IMR-90 (cell line): ENCODE measurements around the gene UBE3B. TPM values are rescaled to one million over a fixed set of nuclear protein-coding genes. Genes with fewer than 3 reads are reported as not detected.

Experiments used
- ATAC-seq: fragments of 200-7000 bp; cut with Tn5 transposase; 2 replicates; pipeline ENCODE4 v1.9.1; 2020; ENCODE audit warnings: low read depth, mild to moderate bottlenecking, moderate library complexity
- BruUV-seq: library from RNA; stranded (reverse); fragments of 400-500 nt; replicated peaks from 2 replicates; lab custom pipeline; 2021; lab: Mats Ljungman, UMichigan
- CTCF ChIA-PET: fragments of 300-600 bp; formaldehyde crosslinking; extraction: SDS; loops from one replicate; lab custom pipeline; 2021; ENCODE audit warnings: antibody characterized with exemption; lab: Yijun Ruan, JAX
- POLR2A ChIA-PET: fragments of 300-600 bp; sonication (Branson Sonifier 250); formaldehyde crosslinking; loops from one replicate; lab custom pipeline; 2022; ENCODE audit warnings: antibody characterized with exemption; ENCODE audit not compliant: unreplicated experiment; lab: Charles Lee
- DNase-seq: peaks from one replicate; pipeline ENCODE4 v3.0.0; 2013
- H2AFZ ChIP-seq: replicated peaks from 2 replicates; pipeline ENCODE3; 2013; ENCODE audit warnings: low read length, mild to moderate bottlenecking; ENCODE audit not compliant: poor library complexity
- H2AK5ac ChIP-seq: 2 replicates; pipeline ENCODE4 v1.6.1; 2013; ENCODE audit warnings: low read depth, low read length, inconsistent platforms
- H2AK9ac ChIP-seq: replicated peaks from 2 replicates; pipeline ENCODE3; 2013; ENCODE audit warnings: mild to moderate bottlenecking, low read depth, low read length, moderate library complexity; ENCODE audit not compliant: poor library complexity
- H2BK120ac ChIP-seq: 2 replicates; pipeline ENCODE4 v1.6.1; 2013; ENCODE audit warnings: low read depth, low read length, inconsistent platforms
- H2BK15ac ChIP-seq: 3 replicates; pipeline ENCODE4 v1.6.1; 2013; ENCODE audit warnings: low read depth, low read length, inconsistent platforms
- H2BK20ac ChIP-seq: 2 replicates; pipeline ENCODE4 v1.6.1; 2013; ENCODE audit warnings: low read depth, mild to moderate bottlenecking, inconsistent platforms, low read length, moderate library complexity
- H2BK5ac ChIP-seq: 2 replicates; pipeline ENCODE4 v1.6.1; 2013; ENCODE audit warnings: mild to moderate bottlenecking, low read depth, low read length, inconsistent platforms; ENCODE audit not compliant: poor library complexity, severe bottlenecking
- H3K14ac ChIP-seq: replicated peaks from 2 replicates; pipeline ENCODE4 v1.6.1; 2013; ENCODE audit warnings: low read depth, low read length, inconsistent platforms
- H3K18ac ChIP-seq: 2 replicates; pipeline ENCODE4 v1.6.1; 2013; ENCODE audit warnings: low read depth, low read length, control low read depth
- H3K23ac ChIP-seq: 2 replicates; pipeline ENCODE4 v1.6.1; 2013; ENCODE audit warnings: low read depth, low read length, inconsistent platforms
- H3K27ac ChIP-seq: 2 replicates; pipeline ENCODE4 v1.5.1; 2013; ENCODE audit warnings: mild to moderate bottlenecking, control low read depth, low read length; ENCODE audit not compliant: insufficient read depth
- H3K27me3 ChIP-seq: 2 replicates; pipeline ENCODE4 v1.6.1; 2013; ENCODE audit warnings: low read length; ENCODE audit not compliant: control insufficient read depth, insufficient read depth
- H3K36me3 ChIP-seq: 2 replicates; pipeline ENCODE4 v1.6.1; 2013; ENCODE audit warnings: low read length, mixed read lengths; ENCODE audit not compliant: control insufficient read depth, insufficient read depth
- H3K4ac ChIP-seq: 2 replicates; pipeline ENCODE4 v1.6.1; 2013; ENCODE audit warnings: low read depth, low read length, inconsistent platforms
- H3K4me1 ChIP-seq: 2 replicates; pipeline ENCODE4 v1.6.1; 2013; ENCODE audit warnings: low read length, mixed read lengths; ENCODE audit not compliant: control insufficient read depth, insufficient read depth
- H3K4me2 ChIP-seq: 2 replicates; pipeline ENCODE4 v1.6.1; 2013; ENCODE audit warnings: low read depth, mild to moderate bottlenecking, control low read depth, low read length, moderate library complexity
- H3K4me3 ChIP-seq: 2 replicates; pipeline ENCODE4 v1.5.1; 2013; ENCODE audit warnings: low read depth, mild to moderate bottlenecking, control low read depth, low read length, moderate library complexity; ENCODE audit not compliant: insufficient read depth
- H3K56ac ChIP-seq: 2 replicates; pipeline ENCODE4 v1.6.1; 2013; ENCODE audit warnings: low read length, inconsistent platforms; ENCODE audit not compliant: insufficient read depth; ENCODE audit errors: extremely low read depth
- H3K79me1 ChIP-seq, 2 experiments: 2 replicates each; pipeline ENCODE4 v1.6.1; 2013; ENCODE audit warnings: low read length in 2 of 2, inconsistent platforms in 1 of 2, low read depth in 1 of 2
- H3K9ac ChIP-seq: 2 replicates; pipeline ENCODE4 v1.6.1; 2013; ENCODE audit warnings: low read depth, low read length, control low read depth
- H3K9me1 ChIP-seq: 2 replicates; pipeline ENCODE4 v1.6.1; 2013; ENCODE audit warnings: low read length, inconsistent platforms; ENCODE audit not compliant: insufficient read depth
- H3K9me3 ChIP-seq: 2 replicates; pipeline ENCODE4 v1.6.1; 2013; ENCODE audit warnings: low read length; ENCODE audit not compliant: control insufficient read depth, insufficient read depth
- H4K20me1 ChIP-seq: 2 replicates; pipeline ENCODE4 v1.6.1; 2013; ENCODE audit warnings: low read length, inconsistent platforms; ENCODE audit not compliant: insufficient read depth
- H4K5ac ChIP-seq: 2 replicates; pipeline ENCODE4 v1.6.1; 2013; ENCODE audit warnings: mild to moderate bottlenecking, low read depth, low read length, control low read depth
- H4K8ac ChIP-seq, 2 experiments: 2 replicates each; pipeline ENCODE4 v1.6.1; 2013; ENCODE audit warnings: low read depth in 2 of 2, low read length in 2 of 2, control low read depth in 1 of 2, inconsistent platforms in 1 of 2
- H4K91ac ChIP-seq: 2 replicates; pipeline ENCODE4 v1.6.1; 2013; ENCODE audit warnings: low read depth, low read length, inconsistent platforms; ENCODE audit not compliant: insufficient read depth
- MAZ ChIP-seq: IDR thresholded peaks from 2 replicates; pipeline ENCODE4 v1.6.1; 2012; ENCODE audit warnings: low read depth, mild to moderate bottlenecking, low read length, improper control_type of control experiment, moderate library complexity, borderline replicate concordance
- WGBS, 2 experiments: methylation state at CpG; one replicate each; pipeline versions ENCODE4 v1.1.5 to v1.1.7; 2013; ENCODE audit warnings: missing lambda C conversion rate in 2 of 2; ENCODE audit not compliant: insufficient read length in 1 of 2; ENCODE audit errors: extremely low coverage in 2 of 2; 5-methylcytosine and 5-hydroxymethylcytosine counted together
- dilution Hi-C: fragments of 300-500 bp; cut with HindIII; formaldehyde crosslinking; loops from one replicate; pipeline ENCODE4 v1.14.3; 2018; ENCODE audit warnings: low sequenced_read_pairs; ENCODE audit not compliant: unreplicated experiment
- in situ Hi-C: fragments of 300-500 bp; cut with MboI; formaldehyde crosslinking; loops from 3 replicates; pipeline ENCODE4 v1.14.3; 2019; ENCODE audit warnings: low sequenced_read_pairs, inconsistent platforms, mixed read lengths
- intact Hi-C: fragments of 100-400 bp; cut with micrococcal nuclease; formaldehyde crosslinking; loops from 2 replicates; pipeline ENCODE4 v1.10.0; 2022
- polyA plus RNA-seq, 3 experiments: library from polyadenylated mRNA; depleted of rRNA; stranded (reverse); fragments of >200 nt; gene quantifications; 2 replicates each; pipeline ENCODE4 v1.2.3, GENCODE V29; 2012; ENCODE audit warnings: low replicate concordance in 1 of 3
- total RNA-seq: library from RNA; depleted of rRNA; stranded (reverse); fragments of >200 nt; gene quantifications from 2 replicates; pipeline ENCODE4 v1.2.3, GENCODE V29; 2012

UBE3B gene
- total and polyA plus RNA-seq, 2 of the 4 experiments (the other 2 are of a cell fraction), result 18.8 to 24.9 TPM

GRCh38 chr12:109553483-109553882, 76.0 kb downstream of the UBE3B start:
- dilution Hi-C loops, result no loop called here
- no peaks in the 10 kb centered on the region for H3K4me1 ChIP-seq

More at GRCh38 chr12:109553483-109553882, 76.0 kb downstream of the UBE3B start:
- Histone ChIP-seq H3K9me3 (no peaks in the 10 kb centered on the region), H3K4ac (no peak overlapping the region), H2AK5ac (no peak overlapping the region), H3K4me2 (no peak overlapping the region), H4K91ac (no peak overlapping the region), H2BK20ac (no peak overlapping the region), H3K9me1 (no peaks in the 10 kb centered on the region), H2BK120ac (no peak overlapping the region), H2BK15ac (no peak overlapping the region), H3K4me3 (no peak overlapping the region), H3K56ac (no peak overlapping the region), H3K9ac (no peak overlapping the region), H3K36me3 (no peaks in the 10 kb centered on the region), H4K5ac (no peak overlapping the region), H3K18ac (no peak overlapping the region), H2BK5ac (no peak overlapping the region), H2AFZ (no peak overlapping the region), H3K14ac (no peak overlapping the region), H4K8ac (no peak overlapping the region), H3K27ac (no peak overlapping the region), H2AK9ac (no peak overlapping the region), H3K27me3 (peaks cover 35% of the 10 kb centered on the region), H4K20me1 (no peaks in the 10 kb centered on the region), H3K79me1 (no peaks in the 10 kb centered on the region), H3K23ac (no peak overlapping the region)
- no peak for ATAC-seq
- intact Hi-C loops (no loop called here), in situ Hi-C loops (no loop called here)
- BruUV-seq, result no TSS peak
- ChIA-PET CTCF (no interaction called here), POLR2A (no interaction called here)
- no peak for TF ChIP-seq MAZ
- DNase-seq, result no peak
- WGBS, 2 experiments, result 95% methylated on average over 4 of the region's 7 CpGs; no CpG with 5 or more reads in 1 of the 2 experiments
